ENCODE results near the gene PPP1R14C. TPM values are rescaled to one million over a fixed set of nuclear protein-coding genes. Genes with fewer than 3 reads are reported as not detected.

Gene PPP1R14C
- polyA plus RNA-seq, 2 of the 4 experiments (the other 2 are of a cell fraction): 0.34 to 0.43 TPM

- 36% methylated on average over 2 of the region's 2 CpGs for WGBS (ENCODE audit: missing lambda C conversion rate)
- Histone ChIP-seq H3K9me3 (no peaks in the 10 kb centered on the region), H3K4me1 (no peaks in the 10 kb centered on the region), H3K27ac (no peak overlapping the region), H3K4me3 (no peak overlapping the region), H3K4me2 (no peak overlapping the region)
- no peak for FAIRE-seq
- DNase-seq (ENCODE audit: low read depth in 1 of 2, low spot score in 1 of 2): no peak
- ATAC-seq: no peak
- CTCF ChIA-PET: no interaction called here
- POLR2A ChIA-PET: no interaction called here
- TF ChIP-seq FOSL2 (IDR thresholded peaks at IDR 0.05) (no peak), FOSL2 (CRISPR knock-in tag; IDR thresholded peaks at IDR 0.05) (no peak), RNF2 (IDR thresholded peaks at IDR 0.05; ENCODE audit: borderline replicate concordance, low read depth) (no peak), RAD21 (conservative IDR thresholded peaks at IDR 0.05 in 1 of 2, IDR thresholded peaks at IDR 0.05 in 1 of 2) (no peak), PBX3 (IDR thresholded peaks at IDR 0.05) (no peak), BHLHE40 (IDR thresholded peaks at IDR 0.05; ENCODE audit: low read depth, low read length) (no peak), SMC3 (IDR thresholded peaks at IDR 0.05) (no peak)
Measured at GRCh38 chr6:150150458-150150820, 7.6 kb downstream of the PPP1R14C start.

- ATAC-seq (no peak), DNase-seq (ENCODE audit: low read depth in 1 of 2, low spot score in 1 of 2) (no peak), FAIRE-seq (no peak)
- Histone ChIP-seq H3K4me3 (no peak overlapping the region), H3K9me3 (no peaks in the 10 kb centered on the region), H3K4me1 (no peaks in the 10 kb centered on the region), H3K4me2 (no peak overlapping the region), H3K27ac (no peak overlapping the region)
- TF ChIP-seq JUNB (IDR thresholded peaks at IDR 0.05) (no peak), POLR2A (IDR thresholded peaks at IDR 0.05; ENCODE audit: low read length) (no peak)
- POLR2A ChIA-PET: no interaction called here
- CTCF ChIA-PET: interaction anchor here (0.6 kb wide), 1 partner anchor 829 kb away, joined by 3 read pairs; no protein-coding TSS in a partner anchor
- 58% methylated on average over 12 of the region's 12 CpGs for WGBS (ENCODE audit: missing lambda C conversion rate)
Measured at GRCh38 chr6:150150821-150151646, 8.2 kb downstream of the PPP1R14C start.

- FAIRE-seq (no peak), DNase-seq (ENCODE audit: low read depth in 1 of 2, low spot score in 1 of 2) (no peak), ATAC-seq (no peak)
- Histone ChIP-seq H3K9me3 (no peaks in the 10 kb centered on the region), H3K4me3 (no peak overlapping the region), H3K4me1 (no peaks in the 10 kb centered on the region), H3K4me2 (no peak overlapping the region), H3K27ac (no peak overlapping the region)
- 22% methylated on average over 9 of the region's 9 CpGs for WGBS (ENCODE audit: missing lambda C conversion rate)
- ChIA-PET CTCF (interaction anchor here (1.0 kb wide), 1 partner anchor 72 kb away, joined by 4 read pairs; no protein-coding TSS in a partner anchor), POLR2A (no interaction called here)
- TF ChIP-seq MAX (IDR thresholded peaks at IDR 0.05): no peak
- no peak for TF ChIP-seq PHF8 (IDR thresholded peaks at IDR 0.05; ENCODE audit: borderline replicate concordance, low read depth)
- no peak for TF ChIP-seq FOSL2 (IDR thresholded peaks at IDR 0.05)
- TF ChIP-seq FOSL2 (CRISPR knock-in tag; IDR thresholded peaks at IDR 0.05): no peak
- no peak for TF ChIP-seq RNF2 (IDR thresholded peaks at IDR 0.05; ENCODE audit: borderline replicate concordance, low read depth)
- no peak for TF ChIP-seq EHMT2 (IDR thresholded peaks at IDR 0.05; ENCODE audit: low read depth)
- TF ChIP-seq SREBF2 (IDR thresholded peaks at IDR 0.05): no peak
- TF ChIP-seq CHD2 (IDR thresholded peaks at IDR 0.05; ENCODE audit: low read length, partially characterized antibody): no peak
- TF ChIP-seq RAD21 (conservative IDR thresholded peaks at IDR 0.05 in 1 of 2, IDR thresholded peaks at IDR 0.05 in 1 of 2): no peak
- TF ChIP-seq RFX5 (IDR thresholded peaks at IDR 0.05): no peak
- TF ChIP-seq CBX8 (IDR thresholded peaks at IDR 0.05): no peak
Measured at GRCh38 chr6:150152891-150153876, 10.3 kb downstream of the PPP1R14C start.
